ENCODE results near the gene COLEC11. TPM values are rescaled to one million over a fixed set of nuclear protein-coding genes. Genes with fewer than 3 reads are reported as not detected.

Gene COLEC11
- total and polyA plus RNA-seq, 2 experiments from 2014 or later, result 1.3 to 1.5 TPM

Small RNAs within 50 kb of the gene (small RNA-seq; reads per million reads assigned to genes)
- gene TMSB4XP2 (ENCODE audit: low replicate concordance), result 0.10 reads per million

Other genes with a start within 250 kb of the COLEC11 start
- 40.5 and 46.3 TPM in 2 replicates for gene EIPR1, start 217.3 kb upstream of the COLEC11 start, total RNA-seq (2014; rRNA removed; shearing (Covaris generic))
- 17.0 and 17.4 TPM in 2 replicates for gene EIPR1, start 217.3 kb upstream of the COLEC11 start, polyA plus RNA-seq (2016; fragmentation: Nextera tagmentation; extraction: Ambion mirVana)
- 50.8 and 57.7 TPM in 2 replicates for gene TRAPPC12, start 215.4 kb upstream of the COLEC11 start, total RNA-seq (2014; rRNA removed; shearing (Covaris generic))
- 48.9 and 54.9 TPM in 2 replicates for gene TRAPPC12, start 215.4 kb upstream of the COLEC11 start, polyA plus RNA-seq (2016; fragmentation: Nextera tagmentation; extraction: Ambion mirVana)
- gene ADI1, start 75.6 kb upstream of the COLEC11 start, total RNA-seq (2014; rRNA removed; shearing (Covaris generic)), result 16.3 and 17.3 TPM in 2 replicates
- gene ADI1, start 75.6 kb upstream of the COLEC11 start, polyA plus RNA-seq (2016; fragmentation: Nextera tagmentation; extraction: Ambion mirVana), result 31.9 and 34.1 TPM in 2 replicates
- 33.2 and 42.0 TPM in 2 replicates for gene RNASEH1, start 36.8 kb upstream of the COLEC11 start, total RNA-seq (2014; rRNA removed; shearing (Covaris generic))
- 35.5 and 40.7 TPM in 2 replicates for gene RNASEH1, start 36.8 kb upstream of the COLEC11 start, polyA plus RNA-seq (2016; fragmentation: Nextera tagmentation; extraction: Ambion mirVana)
- 2,575 and 2,742 TPM in 2 replicates for gene RPS7, start 19.9 kb upstream of the COLEC11 start, total RNA-seq (2014; rRNA removed; shearing (Covaris generic))
- gene RPS7, start 19.9 kb upstream of the COLEC11 start, polyA plus RNA-seq (2016; fragmentation: Nextera tagmentation; extraction: Ambion mirVana), result 2,161 and 2,244 TPM in 2 replicates
- gene ALLC, start 63.1 kb downstream of the COLEC11 start, total RNA-seq (2014; rRNA removed; shearing (Covaris generic)), result not detected in 2 replicates
- gene ALLC, start 63.1 kb downstream of the COLEC11 start, polyA plus RNA-seq (2016; fragmentation: Nextera tagmentation; extraction: Ambion mirVana), result not detected in 2 replicates
- not detected in 2 replicates for gene DCDC2C, start 108.5 kb downstream of the COLEC11 start, total RNA-seq (2014; rRNA removed; shearing (Covaris generic))
- 0.45 and 0.50 TPM in 2 replicates for gene DCDC2C, start 108.5 kb downstream of the COLEC11 start, polyA plus RNA-seq (2016; fragmentation: Nextera tagmentation; extraction: Ambion mirVana)

Data from GM23338 (cell line).